Neural crest cell (in vitro differentiated cells): ENCODE results near the gene UBE3B. TPM values are rescaled to one million over a fixed set of nuclear protein-coding genes. Genes with fewer than 3 reads are reported as not detected.

Source experiments
- DNase-seq: peaks from one replicate; pipeline ENCODE4 v3.0.0; 2021; ENCODE audit warnings: low read depth, mixed read lengths, low spot score
- H3K27ac Mint-ChIP-seq: one replicate; pipeline ENCODE4 v1.8.0; 2021; ENCODE audit warnings: mild to moderate bottlenecking, mixed read lengths; ENCODE audit not compliant: unreplicated experiment
- H3K27me3 Mint-ChIP-seq: 2 replicates; pipeline ENCODE4 v1.8.0; 2021; ENCODE audit warnings: low read depth, mild to moderate bottlenecking, mixed read lengths
- H3K36me3 Mint-ChIP-seq: 2 replicates; pipeline ENCODE4 v1.8.0; 2021; ENCODE audit warnings: low read depth, mild to moderate bottlenecking, mixed read lengths
- H3K4me1 Mint-ChIP-seq: 2 replicates; pipeline ENCODE4 v1.8.0; 2021; ENCODE audit warnings: mixed read lengths
- H3K4me3 Mint-ChIP-seq: one replicate; pipeline ENCODE4 v1.8.0; 2021; ENCODE audit warnings: mild to moderate bottlenecking, mixed read lengths
- H3K9me3 Mint-ChIP-seq: 2 replicates; pipeline ENCODE4 v1.8.0; 2021; ENCODE audit warnings: mixed read lengths
- CTCF ChIP-seq: fragments of 200-600 bp; sonication (generic); conservative IDR thresholded peaks from 2 replicates; pipeline ENCODE4 v1.5.0; 2021; ENCODE audit warnings: antibody characterized with exemption, mild to moderate bottlenecking
- total RNA-seq: library from RNA; stranded (reverse); gene quantifications from 2 replicates; pipeline ENCODE4 v1.2.1, GENCODE V29; 2021

Gene UBE3B
- total RNA-seq, 1 donor from 2014 or later, result 35.9 TPM

DNA sequence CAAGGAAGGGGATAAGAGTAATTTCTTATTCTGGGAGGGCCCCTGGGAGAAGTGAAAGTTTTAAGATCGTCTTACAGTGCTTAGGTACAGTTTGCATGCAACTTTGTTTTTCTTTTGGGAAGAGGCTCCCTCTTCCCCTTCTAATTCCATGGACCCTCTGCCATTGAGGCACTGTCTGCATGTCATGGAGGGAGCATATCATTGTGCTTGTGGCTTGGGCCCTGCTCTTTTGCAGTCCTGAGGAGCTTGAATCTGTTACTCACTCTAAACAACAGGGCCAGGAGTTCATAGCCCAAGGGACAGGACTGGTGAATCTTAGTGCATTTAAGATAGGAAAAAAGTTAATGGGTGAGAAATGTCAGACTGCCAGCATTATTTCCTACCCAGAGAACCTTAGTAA, 2.3 kb downstream of the UBE3B start:
- peaks cover 35% of the 10 kb centered on the region for H3K4me1 Mint-ChIP-seq
- H3K4me3 Mint-ChIP-seq, result peak overlapping the region; percentile 77
- H3K27ac Mint-ChIP-seq, result no peak overlapping the region
- H3K36me3 Mint-ChIP-seq, result no peaks in the 10 kb centered on the region
- DNase-seq, result no peak
- TF ChIP-seq CTCF, result no peak
- H3K9me3 Mint-ChIP-seq, result no peaks in the 10 kb centered on the region
- H3K27me3 Mint-ChIP-seq, result no peaks in the 10 kb centered on the region

- H3K9me3 Mint-ChIP-seq, result no peaks in the 10 kb centered on the region
- no peak overlapping the region for H3K27ac Mint-ChIP-seq
- no peak for DNase-seq
- no peak for TF ChIP-seq CTCF
- H3K27me3 Mint-ChIP-seq, result no peaks in the 10 kb centered on the region
- H3K36me3 Mint-ChIP-seq, result no peaks in the 10 kb centered on the region
- H3K4me3 Mint-ChIP-seq, result peak overlapping the region; percentile 54
- peaks cover 34% of the 10 kb centered on the region for H3K4me1 Mint-ChIP-seq
These were observed 2.9 kb downstream of the UBE3B start for GRCh38 chr12:109480356-109480755.

DNA sequence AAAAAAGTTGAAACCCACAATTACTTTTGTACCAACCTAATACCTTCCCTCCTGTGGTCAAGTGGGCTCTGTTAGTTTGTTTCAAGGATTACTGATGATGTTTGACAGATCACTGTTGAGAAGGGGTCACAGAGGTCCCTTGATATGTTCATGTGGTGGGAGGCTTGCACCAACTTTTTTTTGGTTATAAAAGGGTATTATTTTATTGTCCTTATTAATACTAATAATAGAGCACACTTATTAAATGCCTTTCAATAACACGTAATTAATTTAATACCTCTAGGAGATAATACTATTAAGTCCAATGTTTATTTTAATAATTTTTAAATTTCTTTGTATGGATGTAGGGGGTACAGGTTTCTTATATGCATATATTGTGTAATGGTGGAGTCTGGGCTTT, 4.4 kb downstream of the UBE3B start:
- Mint-ChIP-seq H3K4me1 (peaks cover 19% of the 10 kb centered on the region), H3K36me3 (no peaks in the 10 kb centered on the region), H3K4me3 (no peak overlapping the region), H3K27ac (no peak overlapping the region), H3K9me3 (no peaks in the 10 kb centered on the region), H3K27me3 (no peaks in the 10 kb centered on the region)
- no peak for TF ChIP-seq CTCF
- no peak for DNase-seq

- Mint-ChIP-seq H3K9me3 (no peaks in the 10 kb centered on the region), H3K27ac (no peak overlapping the region), H3K27me3 (no peaks in the 10 kb centered on the region), H3K4me3 (no peak overlapping the region), H3K36me3 (no peaks in the 10 kb centered on the region), H3K4me1 (peaks cover 13% of the 10 kb centered on the region)
- DNase-seq, result no peak
- no peak for TF ChIP-seq CTCF
These were observed 5.1 kb downstream of the UBE3B start for GRCh38 chr12:109482491-109482890.

- H3K4me1 Mint-ChIP-seq, result peaks cover 13% of the 10 kb centered on the region
- H3K36me3 Mint-ChIP-seq, result no peaks in the 10 kb centered on the region
- no peak overlapping the region for H3K27ac Mint-ChIP-seq
- no peak for DNase-seq
- TF ChIP-seq CTCF, result no peak
- no peaks in the 10 kb centered on the region for H3K9me3 Mint-ChIP-seq
- no peaks in the 10 kb centered on the region for H3K27me3 Mint-ChIP-seq
- no peak overlapping the region for H3K4me3 Mint-ChIP-seq
These were observed 5.5 kb downstream of the UBE3B start for GRCh38 chr12:109482894-109483293.

DNA sequence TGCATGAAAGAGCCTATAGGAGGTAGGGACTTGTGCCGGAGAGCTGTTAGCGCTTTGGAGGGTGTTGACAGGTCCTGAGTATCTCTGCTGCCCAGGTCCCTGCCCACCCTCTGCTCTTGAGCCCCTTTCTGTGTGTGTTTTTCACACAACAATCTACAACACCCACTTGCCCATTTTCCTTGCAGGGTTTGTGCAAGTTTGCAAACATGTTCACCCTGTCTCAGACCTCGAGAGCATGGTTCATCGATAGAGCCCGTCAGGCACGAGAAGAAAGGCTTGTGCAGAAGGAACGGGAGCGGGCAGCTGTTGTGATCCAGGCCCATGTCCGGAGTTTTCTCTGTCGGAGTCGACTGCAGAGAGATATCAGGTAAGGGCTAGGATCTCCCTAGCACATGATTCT, 5.9 kb downstream of the UBE3B start:
- no peak overlapping the region for H3K4me3 Mint-ChIP-seq
- peaks cover 8% of the 10 kb centered on the region for H3K4me1 Mint-ChIP-seq
- H3K36me3 Mint-ChIP-seq, result no peaks in the 10 kb centered on the region
- no peak for TF ChIP-seq CTCF
- H3K27me3 Mint-ChIP-seq, result no peaks in the 10 kb centered on the region
- no peak overlapping the region for H3K27ac Mint-ChIP-seq
- DNase-seq, result no peak
- no peaks in the 10 kb centered on the region for H3K9me3 Mint-ChIP-seq
